Measurements from ENCODE around the gene FMNL3.

The FMNL3 gene

DNA sequence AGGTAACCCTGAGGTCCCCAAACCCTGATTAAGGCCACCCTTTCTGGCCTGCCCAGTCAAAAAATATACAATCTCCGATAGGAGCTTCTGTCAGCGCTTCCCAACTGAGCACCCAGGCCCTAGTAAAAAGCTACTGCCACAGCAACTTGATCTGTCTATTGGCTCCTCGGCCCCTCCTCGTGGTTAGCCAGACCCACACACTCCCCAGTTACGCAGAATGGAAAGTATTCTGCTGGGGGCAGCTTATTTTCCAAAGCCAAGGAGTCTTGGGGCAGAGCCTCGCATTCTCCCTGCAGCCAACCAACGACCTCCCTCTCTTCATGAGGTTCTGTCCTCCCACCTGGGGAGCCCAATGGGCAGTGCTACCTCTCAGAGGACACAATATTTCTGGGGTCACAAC lies 32.1 kb downstream of the FMNL3 start:
- in situ Hi-C loops (cut with HindIII; ENCODE audit: low sequenced_read_pairs): no loop called here

DNA sequence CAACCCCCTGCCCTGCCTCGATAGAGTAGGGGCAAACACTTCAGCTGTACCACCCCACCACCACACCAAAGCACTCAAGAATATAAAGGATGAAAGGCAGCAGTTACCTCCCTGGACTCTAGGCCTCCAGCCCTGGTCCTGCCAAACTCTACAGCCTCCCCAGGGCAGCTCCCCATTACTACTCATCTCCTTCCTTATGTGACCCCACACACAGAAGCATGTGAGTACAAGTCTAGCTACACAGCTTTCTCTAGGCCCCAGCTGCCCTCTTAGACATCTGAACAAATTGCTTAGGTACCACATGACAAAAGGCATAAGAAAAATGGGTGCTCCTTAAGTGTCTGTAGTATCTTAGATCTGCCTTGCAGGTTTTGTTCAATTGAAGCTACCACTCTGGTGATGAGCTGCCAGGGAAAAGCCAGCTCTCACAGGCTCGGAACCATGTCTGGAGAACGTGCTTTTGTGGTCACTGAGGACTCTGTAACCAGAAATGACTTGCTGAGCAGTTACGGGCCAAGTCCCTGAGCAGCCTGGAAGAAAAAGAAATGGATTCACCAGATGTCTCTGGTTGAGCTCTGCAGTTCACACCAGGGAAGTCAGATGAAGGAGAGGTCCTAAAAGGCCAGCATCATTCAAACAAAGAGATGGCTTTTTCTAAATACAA lies 32.8 kb downstream of the FMNL3 start:
- in situ Hi-C loops (cut with HindIII; ENCODE audit: low sequenced_read_pairs): no loop called here

DNA sequence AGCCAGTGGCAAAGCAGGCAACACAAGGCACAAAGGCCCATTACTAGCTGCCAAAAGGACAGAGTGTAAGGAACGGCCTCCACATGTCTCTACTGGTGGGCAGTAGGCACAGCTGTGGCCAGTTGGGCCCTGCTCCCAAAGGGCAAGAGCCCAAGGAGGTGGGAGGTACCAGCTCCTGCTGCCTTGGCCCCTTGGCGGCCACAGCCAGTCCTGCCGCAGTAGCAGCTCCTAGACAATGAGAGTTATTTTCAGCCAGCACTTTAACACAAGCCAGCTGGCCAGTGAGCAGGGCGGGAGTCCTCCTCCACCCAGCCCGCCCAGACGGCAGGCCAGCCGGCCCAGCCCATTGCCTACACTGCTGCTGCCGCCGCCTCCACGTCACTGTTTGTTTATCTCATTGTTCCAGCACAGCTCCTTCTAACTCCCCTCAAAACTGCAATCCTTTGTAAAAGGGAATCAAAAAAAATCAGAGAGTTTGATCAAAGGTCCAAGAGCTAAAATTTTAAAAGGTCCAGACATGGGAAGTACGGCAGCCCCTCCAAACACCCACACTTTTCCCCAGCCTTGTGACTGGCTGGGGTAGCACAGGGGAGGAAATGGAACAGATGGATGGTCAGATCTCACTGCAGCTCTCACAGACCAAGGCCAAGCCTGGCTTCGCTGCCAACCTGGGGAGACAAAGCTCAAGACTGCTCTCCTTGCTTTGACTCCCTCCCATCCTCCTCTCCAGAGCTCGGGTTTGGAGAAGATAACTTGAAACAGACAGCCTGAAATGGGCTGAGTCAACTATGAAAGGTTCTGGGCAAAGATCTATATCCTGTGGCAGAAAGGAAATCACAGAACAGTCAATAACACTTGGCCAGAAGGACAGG lies 33.5 kb downstream of the FMNL3 start:
- in situ Hi-C loops (cut with HindIII; ENCODE audit: low sequenced_read_pairs): no loop called here

DNA sequence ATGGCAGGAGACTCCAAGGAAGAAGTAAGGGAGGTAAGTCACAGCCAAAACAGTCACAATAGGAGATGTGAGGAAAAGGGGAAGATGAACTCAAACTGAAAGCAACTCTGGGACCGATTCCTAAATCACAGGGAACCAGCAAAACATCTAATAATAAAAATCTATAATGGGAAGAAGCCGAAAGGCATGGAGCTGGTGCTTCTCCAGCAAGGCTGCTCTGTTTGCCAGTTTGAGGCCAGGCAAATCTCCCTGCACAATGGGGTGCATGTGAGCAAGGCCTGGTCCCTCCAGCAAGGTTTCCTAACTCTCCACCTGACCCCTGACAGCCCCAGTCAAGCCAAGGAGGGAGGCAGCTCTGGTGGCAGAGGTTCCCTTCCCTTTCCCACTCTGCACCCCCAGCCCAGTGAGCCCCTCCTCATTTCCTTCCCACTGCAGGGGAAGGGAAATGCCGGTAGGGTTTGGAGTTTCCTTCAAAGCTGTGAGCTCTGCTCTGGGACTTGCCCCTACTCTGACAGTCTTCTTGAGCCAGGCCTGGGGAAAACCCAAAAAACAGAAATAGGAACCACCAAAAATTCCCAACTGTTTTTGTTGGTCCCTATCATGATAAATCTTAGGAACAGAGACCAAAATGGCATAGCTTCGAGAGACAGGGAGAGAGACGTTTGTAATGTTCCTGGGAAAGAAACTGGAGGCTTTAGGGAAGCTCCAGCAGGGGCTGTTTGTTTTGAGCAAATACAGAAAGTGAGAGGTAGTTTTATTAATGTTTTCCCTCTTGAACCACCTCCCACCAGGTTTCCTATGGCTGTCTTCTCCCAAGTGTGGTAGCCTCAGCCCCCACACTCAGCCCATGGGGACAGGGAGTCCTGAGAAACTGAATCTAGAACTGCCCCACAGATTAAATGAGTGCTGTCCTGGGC lies 34.6 kb downstream of the FMNL3 start:
- in situ Hi-C loops (cut with HindIII; ENCODE audit: low sequenced_read_pairs): no loop called here

DNA sequence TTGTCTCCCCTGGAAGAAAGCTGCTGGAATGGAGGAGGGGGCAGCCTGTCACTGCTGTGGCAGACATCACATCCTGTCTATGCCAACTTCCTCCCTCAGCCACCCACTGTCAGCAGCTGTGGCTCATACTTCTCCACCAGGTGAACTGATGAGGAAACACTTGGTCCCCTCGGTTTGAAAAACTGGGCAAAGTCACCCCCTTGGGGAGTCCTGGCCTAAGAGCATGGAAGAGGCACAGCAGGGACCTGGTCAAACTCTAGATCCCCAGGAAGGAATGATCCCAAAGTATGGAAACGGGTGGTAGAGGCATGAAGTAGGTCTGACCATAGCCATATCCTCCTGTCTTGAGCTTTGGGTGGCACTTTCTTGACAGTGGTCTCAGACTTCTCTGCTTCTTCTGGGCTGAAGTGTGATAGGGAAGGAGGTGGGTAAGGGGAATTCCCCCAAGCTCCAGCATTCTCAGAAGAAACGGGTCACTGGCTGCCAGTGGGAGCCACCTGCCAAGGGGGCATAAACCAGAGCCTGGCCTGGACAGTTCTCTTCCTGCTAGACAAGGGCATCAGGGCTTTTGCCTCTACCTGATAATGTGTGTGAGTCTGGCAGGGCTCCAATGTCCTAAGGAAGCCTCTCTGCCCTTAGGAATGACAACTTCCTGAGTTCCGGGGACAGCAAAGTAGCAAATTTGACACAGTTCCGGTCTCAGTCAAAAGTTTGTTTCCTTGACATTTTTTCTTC lies 36.0 kb downstream of the FMNL3 start:
- in situ Hi-C loops (cut with HindIII; ENCODE audit: low sequenced_read_pairs): no loop called here

DNA sequence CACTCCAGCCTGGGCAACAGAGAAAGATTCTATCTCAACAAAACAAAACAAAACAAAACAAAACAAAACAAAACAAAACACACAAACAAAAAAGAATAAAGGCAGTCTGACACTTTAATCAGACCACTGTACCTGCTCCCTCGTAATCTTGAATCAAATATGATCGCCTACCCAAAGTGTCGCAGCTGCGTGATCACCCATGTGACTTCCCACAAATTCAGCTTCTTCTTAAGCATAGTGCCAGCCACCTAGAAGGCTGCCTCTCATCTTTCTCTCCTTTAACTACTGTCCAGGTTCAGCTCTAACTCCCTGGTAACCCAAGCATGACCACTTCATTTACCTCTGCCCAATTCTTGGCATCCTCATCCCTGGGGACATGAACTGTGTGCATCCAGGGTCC lies 37.4 kb downstream of the FMNL3 start:
- in situ Hi-C loops (cut with HindIII; ENCODE audit: low sequenced_read_pairs): no loop called here

DNA sequence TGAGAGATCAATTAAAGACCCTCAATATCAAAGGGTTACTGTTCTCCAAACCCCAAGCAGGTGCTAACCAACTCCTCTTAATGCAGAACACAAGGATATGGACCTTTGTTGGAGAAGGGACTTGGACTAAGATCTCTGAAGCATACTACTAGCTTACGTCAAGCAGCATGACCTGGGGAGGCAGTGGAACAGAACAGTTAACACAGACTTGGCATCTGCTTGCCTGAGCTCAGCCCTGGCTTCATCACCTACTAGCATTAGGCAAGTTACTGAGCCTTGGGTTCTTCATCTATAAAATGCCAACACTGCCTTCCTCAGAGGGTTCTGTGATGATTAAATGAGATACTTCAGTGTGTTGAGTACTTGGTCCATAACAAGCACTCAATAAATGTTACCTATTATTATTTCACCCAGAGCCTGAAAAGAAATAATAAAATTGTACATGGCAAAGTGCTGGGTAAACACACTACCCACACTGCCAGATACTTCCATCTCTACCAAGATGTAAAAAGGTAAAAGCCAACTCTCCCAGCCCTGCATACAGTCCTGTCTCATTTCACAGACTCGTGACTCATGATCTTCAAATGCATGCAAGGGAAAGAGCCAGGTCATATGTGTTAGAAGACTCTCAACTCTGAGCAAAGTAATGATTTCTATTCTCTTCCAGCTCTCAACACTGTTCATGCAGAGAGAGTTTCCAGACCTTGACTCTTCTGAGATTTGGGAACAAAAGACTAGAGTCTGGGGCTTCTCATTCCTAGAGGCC lies 39.7 kb downstream of the FMNL3 start:
- in situ Hi-C loops (cut with HindIII; ENCODE audit: low sequenced_read_pairs): no loop called here

DNA sequence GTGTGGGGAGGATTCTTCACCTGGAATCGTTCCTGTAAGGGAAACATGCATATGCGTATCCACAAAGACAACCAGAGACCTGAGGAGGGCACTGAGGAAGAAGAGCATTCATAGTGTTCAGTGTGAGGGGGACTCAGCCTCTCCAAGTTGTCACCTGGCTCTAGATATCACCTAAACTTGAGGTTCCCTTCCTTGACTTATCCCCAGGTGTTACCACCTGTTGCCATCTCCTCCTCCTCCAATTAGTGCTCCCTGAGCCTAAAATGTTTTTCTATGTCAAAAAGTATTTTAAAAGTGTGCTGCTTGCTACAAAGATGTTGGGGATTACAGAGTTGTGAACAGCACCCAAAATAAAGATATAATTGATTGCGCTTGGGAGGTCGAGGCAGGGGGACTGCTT lies 41.0 kb downstream of the FMNL3 start:
- in situ Hi-C loops (cut with HindIII; ENCODE audit: low sequenced_read_pairs): no loop called here

DNA sequence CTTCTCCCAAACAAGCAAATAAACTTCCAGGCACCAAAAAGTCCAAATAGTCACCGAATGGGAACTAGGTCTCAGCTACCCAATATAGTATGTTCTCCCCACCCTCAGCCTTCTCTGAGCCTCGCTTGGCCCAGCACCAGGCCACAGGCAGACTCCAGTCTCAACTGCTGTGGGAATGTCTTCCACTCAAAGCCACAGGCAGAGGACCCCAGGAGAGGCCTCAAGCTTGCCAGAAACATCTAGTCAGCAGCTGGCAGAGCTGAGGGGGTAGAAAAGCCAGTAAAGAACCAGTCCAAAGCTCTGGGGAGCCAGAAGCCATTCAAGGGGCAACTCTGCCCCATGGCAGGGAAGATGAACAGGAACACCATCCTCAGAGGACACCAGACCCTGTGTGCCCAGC lies 41.8 kb downstream of the FMNL3 start:
- in situ Hi-C loops (cut with HindIII; ENCODE audit: low sequenced_read_pairs): no loop called here

DNA sequence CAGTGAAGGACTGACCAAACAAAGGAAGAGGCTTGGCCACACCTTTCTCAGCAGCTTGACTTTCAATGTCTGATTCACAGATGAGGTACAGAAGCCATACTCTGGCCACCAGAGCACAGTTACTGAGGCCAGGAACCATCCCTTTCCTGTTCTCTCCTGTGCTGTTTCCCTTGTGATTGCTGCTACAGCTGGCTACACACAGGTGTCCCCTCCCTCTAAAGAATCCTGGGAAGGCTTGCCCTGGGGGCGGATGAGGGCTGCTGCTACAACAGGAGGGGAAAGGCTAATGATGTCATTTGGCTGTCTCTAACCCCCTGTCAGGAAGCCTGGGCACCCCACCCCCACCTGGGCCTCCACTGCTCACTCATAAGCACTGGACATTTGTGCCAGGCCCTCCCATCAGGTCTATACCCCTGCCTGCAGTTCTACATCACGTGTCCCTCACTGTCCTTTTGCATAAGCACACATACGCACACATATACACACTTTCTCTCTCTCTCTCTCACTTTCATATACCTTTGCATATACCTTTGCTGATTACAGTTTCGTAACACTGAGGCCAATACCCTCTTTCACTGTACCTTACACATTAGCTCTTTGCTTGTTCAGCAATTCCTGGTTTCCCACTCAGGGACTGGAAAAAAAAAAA lies 42.5 kb downstream of the FMNL3 start:
- in situ Hi-C loops (cut with HindIII; ENCODE audit: low sequenced_read_pairs): no loop called here

DNA sequence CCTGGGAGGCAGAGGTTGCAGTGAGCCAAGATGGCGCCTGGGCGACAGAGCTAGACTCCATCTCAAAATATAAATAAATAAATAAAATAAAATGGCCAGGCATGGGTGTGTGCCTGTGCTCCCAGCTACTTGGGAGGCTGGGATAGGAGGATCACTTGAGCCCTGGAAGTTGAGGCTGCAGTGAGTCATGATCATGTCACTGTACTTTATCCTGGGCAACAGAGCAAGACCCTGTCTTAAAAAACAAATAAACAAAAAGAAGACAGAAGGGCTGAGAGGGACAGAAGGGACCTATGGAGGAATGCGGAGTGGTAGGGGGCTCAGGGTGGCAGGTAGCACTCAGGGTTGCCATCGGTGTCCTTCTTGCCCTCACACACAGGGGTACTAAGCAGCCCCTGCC lies 43.0 kb downstream of the FMNL3 start:
- in situ Hi-C loops (cut with HindIII; ENCODE audit: low sequenced_read_pairs): no loop called here

DNA sequence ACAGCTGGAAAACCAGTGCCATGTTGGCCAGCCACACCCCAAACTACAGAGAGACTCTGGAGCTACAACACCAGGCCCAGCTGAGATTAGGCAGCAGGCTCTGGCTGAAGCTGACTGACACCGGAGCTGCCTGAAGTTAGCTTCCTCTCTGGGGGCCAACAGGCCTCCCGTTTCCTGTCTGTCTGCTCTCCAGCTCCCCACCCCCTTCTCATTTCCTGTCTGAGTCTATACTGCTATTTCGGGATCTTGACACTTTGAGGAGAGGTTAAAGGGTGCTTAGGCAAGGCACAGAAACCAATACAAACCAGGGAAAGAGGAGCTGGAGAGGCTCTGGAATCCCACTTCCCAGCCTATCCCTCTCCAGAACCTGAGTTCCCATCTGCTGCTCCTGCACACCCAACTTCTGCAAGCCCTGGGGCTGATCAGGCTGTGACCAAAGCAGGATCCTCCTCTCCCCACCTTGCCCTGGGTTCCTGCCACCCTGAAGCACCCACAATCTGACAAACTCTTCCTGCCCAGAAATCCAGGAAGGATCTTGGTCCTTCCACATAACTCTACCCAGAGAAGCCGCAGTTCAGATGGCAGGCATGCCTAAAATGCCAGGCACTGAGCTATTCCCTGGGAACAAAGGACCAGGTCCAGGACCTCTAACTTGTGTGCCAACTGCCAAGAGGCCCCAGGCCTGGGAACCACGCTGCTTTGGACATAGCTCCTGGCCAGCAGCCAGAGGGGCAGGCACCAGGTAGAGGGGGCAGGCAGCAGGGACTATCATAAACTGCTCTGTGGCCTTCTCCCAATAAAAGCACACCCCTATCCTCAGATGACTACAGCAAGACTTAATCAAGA lies 44.0 kb downstream of the FMNL3 start:
- in situ Hi-C loops (cut with HindIII; ENCODE audit: low sequenced_read_pairs): no loop called here

DNA sequence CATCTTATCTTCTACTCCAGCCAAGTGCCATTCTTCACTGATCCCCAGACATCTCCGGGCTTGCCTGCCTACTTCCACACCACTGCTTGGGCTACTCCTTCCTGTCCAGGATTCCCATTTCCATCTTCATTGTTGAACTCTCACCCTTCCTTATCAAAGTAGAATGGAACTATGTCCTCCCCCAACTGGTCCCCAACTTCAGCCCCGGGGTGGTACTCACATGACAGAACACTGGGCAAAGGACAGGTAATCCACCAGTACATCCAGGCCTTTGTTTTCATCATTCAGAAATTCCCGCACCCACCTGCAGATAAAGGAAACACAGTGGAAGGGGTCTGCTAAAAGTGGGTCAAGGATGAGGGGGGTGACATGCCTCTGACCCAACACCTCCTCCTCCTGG lies 45.5 kb downstream of the FMNL3 start:
- in situ Hi-C loops (cut with HindIII; ENCODE audit: low sequenced_read_pairs): no loop called here

DNA sequence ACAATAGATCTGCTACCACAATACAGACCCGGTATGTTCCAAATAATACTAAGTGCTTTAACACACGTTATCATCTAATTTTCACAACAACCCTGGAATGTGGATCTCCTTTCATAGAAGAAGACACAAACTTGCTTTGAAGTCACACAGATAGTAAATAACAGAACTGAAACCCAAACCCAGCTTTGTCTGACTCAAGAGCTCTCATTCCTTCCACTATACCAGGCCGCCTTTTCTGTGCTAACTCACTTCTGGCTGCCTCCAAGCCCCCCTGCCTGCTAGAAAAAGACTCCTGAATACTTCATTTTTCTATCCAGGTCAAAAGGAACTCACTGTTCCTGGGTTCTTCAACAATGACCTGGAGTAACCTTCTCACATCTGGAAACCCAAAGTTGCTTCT lies 46.0 kb downstream of the FMNL3 start:
- in situ Hi-C loops (cut with HindIII; ENCODE audit: low sequenced_read_pairs): no loop called here

DNA sequence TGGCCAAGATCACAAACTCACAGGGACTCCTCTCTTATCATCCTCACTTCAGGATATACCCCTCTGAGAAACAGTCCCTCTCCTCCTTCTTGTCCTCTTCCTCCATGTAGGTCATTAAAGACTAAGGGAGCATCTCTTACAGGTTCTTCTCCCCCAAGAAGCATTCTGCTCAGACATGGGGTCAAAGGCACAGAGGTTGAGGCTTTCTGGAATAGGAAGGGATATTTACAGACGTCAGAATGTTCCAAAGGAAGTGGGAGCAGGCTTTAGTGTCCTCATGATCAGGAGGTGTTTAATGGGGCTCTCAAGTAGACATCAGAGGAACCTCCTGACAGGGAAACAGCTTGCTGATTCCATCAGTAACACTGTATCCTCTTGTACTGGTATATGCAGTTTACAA lies 47.5 kb downstream of the FMNL3 start:
- in situ Hi-C loops (cut with HindIII; ENCODE audit: low sequenced_read_pairs): no loop called here

DNA sequence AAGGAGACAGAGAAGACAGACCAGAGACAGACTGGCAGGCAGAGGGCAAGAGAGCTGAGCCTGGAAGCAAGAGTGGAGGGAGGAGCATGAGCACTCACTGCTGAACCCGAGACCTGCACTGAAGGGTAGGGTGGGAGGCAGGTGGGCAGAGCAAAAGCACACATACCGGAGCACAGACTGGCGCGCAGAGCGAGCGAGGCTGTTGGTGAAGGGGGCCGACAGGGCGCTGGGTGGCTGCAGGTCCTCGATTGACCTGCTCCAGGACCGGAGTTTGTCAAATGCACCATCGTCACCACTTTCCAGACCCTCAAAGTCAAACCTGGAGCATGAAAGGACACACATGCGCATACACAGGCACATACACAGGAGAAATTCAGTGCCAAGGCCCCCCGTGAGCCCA lies 48.9 kb downstream of the FMNL3 start:
- in situ Hi-C loops (cut with HindIII; ENCODE audit: low sequenced_read_pairs): no loop called here

DNA sequence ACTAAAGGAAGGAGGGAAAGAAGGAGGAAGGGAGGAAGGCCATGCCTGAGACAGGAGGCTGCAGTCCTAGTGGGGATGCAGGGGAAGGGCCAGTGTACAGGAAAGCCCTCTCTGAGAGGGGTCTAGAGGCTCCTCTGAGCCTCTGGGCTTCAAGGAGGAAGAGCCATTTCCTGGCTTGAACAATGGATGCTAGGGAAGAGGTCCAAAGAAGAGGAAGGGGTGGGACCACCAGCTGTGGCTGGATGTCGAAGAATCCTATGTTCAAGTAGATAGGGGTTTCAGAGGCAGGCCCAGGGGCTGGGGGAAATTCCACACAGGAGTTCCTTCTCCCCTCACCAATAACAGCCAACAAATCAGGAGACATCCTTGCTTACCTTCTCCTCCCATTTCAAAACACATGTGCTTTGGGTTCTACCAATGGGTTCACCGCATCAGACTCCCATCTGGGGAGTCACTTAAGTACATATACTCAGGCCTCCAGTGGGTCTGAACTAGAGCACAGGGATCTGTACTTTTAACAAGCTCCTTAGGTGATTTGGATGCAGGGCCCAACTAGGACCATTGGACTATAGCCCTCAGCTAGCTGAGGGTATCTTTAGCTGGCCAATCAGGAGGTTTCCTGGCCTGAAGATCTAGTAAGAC lies 51.5 kb downstream of the FMNL3 start:
- in situ Hi-C loops (cut with HindIII; ENCODE audit: low sequenced_read_pairs): no loop called here

DNA sequence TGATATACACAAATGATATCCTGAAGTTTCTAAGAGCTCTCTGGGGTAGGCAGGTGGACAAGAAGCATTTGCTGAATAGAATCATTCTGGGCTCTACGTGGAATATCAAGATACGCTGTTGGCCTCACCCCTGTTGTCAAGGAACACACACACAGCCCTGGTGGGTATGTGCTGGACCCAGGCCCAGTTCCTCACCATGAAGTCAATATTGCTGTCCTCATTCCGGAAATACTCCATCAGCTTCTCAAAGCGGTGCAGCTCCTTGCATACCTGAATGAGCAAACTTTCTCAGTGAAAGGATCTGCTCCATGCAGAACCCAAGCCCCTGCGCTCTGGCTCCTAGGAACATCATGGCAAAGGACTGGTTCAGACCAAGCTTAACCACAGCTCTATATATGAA lies 52.5 kb downstream of the FMNL3 start:
- in situ Hi-C loops (cut with HindIII; ENCODE audit: low sequenced_read_pairs): no loop called here
